ENCODE results near the gene TMEM192.
A peak's percentile ranks its signal among the peaks of the same experiment; 100 is the strongest.
"Not testable (repeated sequence)": the region's sequence is repeated elsewhere in the genome, so short reads cannot be mapped to it uniquely, and the experiment has no call there.

Gene TMEM192

GRCh38 chr4:165124488-165124887 is 11.8 kb upstream of the TMEM192 start:
- in situ Hi-C loops (cut with HindIII; ENCODE audit: low pct_unique_long_range_greater_than_20kb, low sequenced_read_pairs): no loop called here
- no peak for TF ChIP-seq JUND (IDR thresholded peaks at IDR 0.05; ENCODE audit: low read depth)
- DNase-seq (ENCODE audit: low read depth in 1 of 2, low spot score in 1 of 2): peak in 1 of 2 experiments; percentile 10

DNA sequence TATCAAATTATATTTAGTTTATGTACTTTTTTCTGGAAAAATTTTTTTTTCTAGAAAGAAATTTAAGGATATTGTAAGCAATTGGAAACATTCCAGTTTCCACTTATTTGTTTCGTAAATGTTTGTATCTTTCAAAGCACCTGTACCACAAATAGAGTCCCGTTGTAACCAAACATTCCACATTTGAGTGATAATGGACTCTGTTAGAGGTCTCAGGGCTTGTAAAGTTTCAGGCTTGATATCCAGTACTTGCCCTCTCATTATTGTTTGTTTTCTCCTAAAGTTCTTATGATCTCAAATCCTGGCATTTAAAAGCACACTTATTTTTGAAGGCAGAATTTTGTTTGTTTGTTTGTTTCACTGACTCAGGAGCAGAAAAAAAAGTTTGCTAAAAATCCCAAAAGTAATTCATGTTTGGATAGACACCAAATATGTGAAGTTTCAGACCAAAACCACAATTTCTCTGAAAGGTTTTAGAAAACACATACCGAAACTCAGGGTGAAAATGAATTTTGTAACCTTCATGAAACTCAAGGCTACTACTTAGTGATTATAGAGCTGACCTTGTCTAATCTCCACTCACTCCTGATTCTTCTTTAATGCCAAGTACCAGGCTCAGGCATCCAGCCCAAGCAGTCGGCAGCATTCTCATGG is 5.7 kb upstream of the TMEM192 start:
- TF ChIP-seq JUND (IDR thresholded peaks at IDR 0.05; ENCODE audit: low read depth): no peak
- in situ Hi-C loops (cut with HindIII; ENCODE audit: low pct_unique_long_range_greater_than_20kb, low sequenced_read_pairs): no loop called here
- DNase-seq (ENCODE audit: low read depth in 1 of 2, low spot score in 1 of 2): no peak

GRCh38 chr4:165115301-165115700 is 2.6 kb upstream of the TMEM192 start:
- in situ Hi-C loops (cut with HindIII; ENCODE audit: low pct_unique_long_range_greater_than_20kb, low sequenced_read_pairs): no loop called here
- TF ChIP-seq JUND (IDR thresholded peaks at IDR 0.05; ENCODE audit: low read depth): no peak
- DNase-seq (ENCODE audit: low read depth in 1 of 2, low spot score in 1 of 2): no peak

DNA sequence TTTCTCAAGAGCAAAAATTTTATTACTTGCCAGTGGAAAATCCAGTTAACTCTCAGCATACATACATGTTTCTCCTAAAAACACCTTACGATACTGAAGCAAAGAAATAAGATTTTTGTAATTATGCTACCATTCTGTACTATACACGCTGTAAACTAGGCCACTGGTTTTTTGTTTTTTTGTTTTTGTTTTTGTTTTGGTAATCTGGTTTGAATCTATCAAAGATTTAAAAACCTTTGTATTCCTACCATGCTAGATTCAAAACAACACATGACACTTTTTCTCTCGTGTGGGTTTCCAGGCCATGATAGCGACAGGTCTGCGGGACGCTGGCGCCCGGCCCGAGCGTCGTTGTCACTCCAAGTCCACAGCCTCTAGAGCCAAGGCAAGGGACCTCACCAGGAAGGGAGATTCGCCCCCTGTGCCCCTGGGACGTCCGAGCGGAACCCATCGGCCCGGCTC is 723 bp downstream of the TMEM192 start:
- in situ Hi-C loops (cut with HindIII; ENCODE audit: low pct_unique_long_range_greater_than_20kb, low sequenced_read_pairs): no loop called here
- peak in 1 of 2 experiments; percentile 21 for DNase-seq (ENCODE audit: low read depth in 1 of 2, low spot score in 1 of 2)
- no peak for TF ChIP-seq JUND (IDR thresholded peaks at IDR 0.05; ENCODE audit: low read depth)

- no peak for TF ChIP-seq JUND (IDR thresholded peaks at IDR 0.05; ENCODE audit: low read depth)
- in situ Hi-C loops (cut with HindIII; ENCODE audit: low pct_unique_long_range_greater_than_20kb, low sequenced_read_pairs): no loop called here
- DNase-seq (ENCODE audit: low read depth in 1 of 2, low spot score in 1 of 2): no peak
Measured at GRCh38 chr4:165106518-165106917, 6.1 kb downstream of the TMEM192 start.

- in situ Hi-C loops (cut with HindIII; ENCODE audit: low pct_unique_long_range_greater_than_20kb, low sequenced_read_pairs): no loop called here
- DNase-seq (ENCODE audit: low read depth in 1 of 2, low spot score in 1 of 2): no peak
- no peak for TF ChIP-seq JUND (IDR thresholded peaks at IDR 0.05; ENCODE audit: low read depth)
Measured at GRCh38 chr4:165101641-165102040, 11.0 kb downstream of the TMEM192 start.

DNA sequence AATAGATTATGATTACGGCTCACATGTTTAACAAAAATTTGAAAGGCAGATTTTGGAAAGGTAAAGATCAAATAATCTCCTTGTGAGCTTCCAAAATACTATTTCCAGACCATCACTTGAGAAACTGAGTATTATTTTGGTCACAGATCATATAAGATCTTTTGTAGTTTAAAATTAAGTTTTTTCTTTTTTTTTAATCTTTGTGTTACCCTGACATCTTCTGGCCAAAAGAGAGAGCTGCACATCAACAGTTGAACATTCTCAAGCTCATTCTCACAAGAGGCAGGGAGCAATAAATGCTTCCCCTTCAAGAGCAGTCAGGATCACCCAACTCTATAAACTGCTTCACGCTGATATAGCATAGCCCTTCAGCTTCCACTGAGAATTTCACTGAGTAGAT is 15.9 kb downstream of the TMEM192 start:
- in situ Hi-C loops (cut with HindIII; ENCODE audit: low pct_unique_long_range_greater_than_20kb, low sequenced_read_pairs): no loop called here
- peak in 1 of 2 experiments; percentile 13 for DNase-seq (ENCODE audit: low read depth in 1 of 2, low spot score in 1 of 2)
- TF ChIP-seq JUND (IDR thresholded peaks at IDR 0.05; ENCODE audit: low read depth): no peak

GRCh38 chr4:165095291-165095690 is 17.4 kb downstream of the TMEM192 start:
- peak in 1 of 2 experiments; percentile 72 for DNase-seq (ENCODE audit: low read depth in 1 of 2, low spot score in 1 of 2)
- no peak for TF ChIP-seq JUND (IDR thresholded peaks at IDR 0.05; ENCODE audit: low read depth)
- in situ Hi-C loops (cut with HindIII; ENCODE audit: low pct_unique_long_range_greater_than_20kb, low sequenced_read_pairs): no loop called here

- TF ChIP-seq JUND (IDR thresholded peaks at IDR 0.05; ENCODE audit: low read depth): no peak
- in situ Hi-C loops (cut with HindIII; ENCODE audit: low pct_unique_long_range_greater_than_20kb, low sequenced_read_pairs): no loop called here
- no peak for DNase-seq (ENCODE audit: low read depth in 1 of 2, low spot score in 1 of 2)
Measured at GRCh38 chr4:165094873-165095272, 17.8 kb downstream of the TMEM192 start.

DNA sequence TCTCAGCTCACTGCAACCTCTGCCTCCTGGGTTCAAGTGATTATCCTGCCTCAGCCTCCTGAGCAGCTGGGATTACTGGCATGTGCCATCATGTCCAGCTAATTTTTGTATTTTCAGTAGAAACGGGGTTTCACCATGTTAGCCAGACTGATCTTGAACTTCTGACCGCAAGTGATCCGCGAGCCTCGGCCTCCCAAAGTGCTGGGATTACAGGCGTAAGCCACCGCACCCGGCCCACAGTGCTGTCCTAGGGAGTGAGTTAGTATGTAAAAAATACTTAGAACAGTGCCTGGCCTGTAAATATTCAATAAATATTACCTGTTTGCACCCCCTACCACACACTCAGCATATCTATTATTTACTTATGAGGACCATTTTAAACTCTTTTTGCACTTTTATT is 20.5 kb downstream of the TMEM192 start:
- in situ Hi-C loops (cut with HindIII; ENCODE audit: low pct_unique_long_range_greater_than_20kb, low sequenced_read_pairs); DNase-seq (ENCODE audit: low read depth in 1 of 2, low spot score in 1 of 2): not testable (repeated sequence)

GRCh38 chr4:165088366-165088765 is 24.3 kb downstream of the TMEM192 start:
- no peak for DNase-seq (ENCODE audit: low read depth in 1 of 2, low spot score in 1 of 2)
- no peak for TF ChIP-seq JUND (IDR thresholded peaks at IDR 0.05; ENCODE audit: low read depth)
- in situ Hi-C loops (cut with HindIII; ENCODE audit: low pct_unique_long_range_greater_than_20kb, low sequenced_read_pairs): no loop called here

DNA sequence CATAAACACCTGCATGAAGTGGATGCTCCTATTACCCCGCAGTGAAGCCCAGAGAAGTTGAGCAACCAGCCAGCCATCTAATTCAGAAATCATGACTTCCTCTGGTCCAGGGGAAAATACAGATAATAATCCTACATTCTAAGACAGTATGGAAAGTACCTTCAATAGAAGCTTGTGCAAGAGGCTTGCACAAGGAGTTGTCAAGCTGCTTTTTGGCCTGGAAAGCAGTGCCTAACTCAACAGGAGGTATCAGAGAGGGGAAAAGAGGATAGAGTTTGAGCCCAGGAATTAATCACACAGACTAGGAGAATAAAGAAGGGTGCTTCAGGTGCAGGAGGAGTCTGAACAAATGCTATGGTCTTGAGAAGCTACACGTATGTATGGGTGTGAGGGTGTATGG is 26.7 kb downstream of the TMEM192 start:
- TF ChIP-seq JUND (IDR thresholded peaks at IDR 0.05; ENCODE audit: low read depth): no peak
- DNase-seq (ENCODE audit: low read depth in 1 of 2, low spot score in 1 of 2): no peak
- in situ Hi-C loops (cut with HindIII; ENCODE audit: low pct_unique_long_range_greater_than_20kb, low sequenced_read_pairs): no loop called here

- DNase-seq (ENCODE audit: low read depth in 1 of 2, low spot score in 1 of 2); in situ Hi-C loops (cut with HindIII; ENCODE audit: low pct_unique_long_range_greater_than_20kb, low sequenced_read_pairs): not testable (repeated sequence)
Measured at GRCh38 chr4:165084787-165085186, 27.9 kb downstream of the TMEM192 start.

DNA sequence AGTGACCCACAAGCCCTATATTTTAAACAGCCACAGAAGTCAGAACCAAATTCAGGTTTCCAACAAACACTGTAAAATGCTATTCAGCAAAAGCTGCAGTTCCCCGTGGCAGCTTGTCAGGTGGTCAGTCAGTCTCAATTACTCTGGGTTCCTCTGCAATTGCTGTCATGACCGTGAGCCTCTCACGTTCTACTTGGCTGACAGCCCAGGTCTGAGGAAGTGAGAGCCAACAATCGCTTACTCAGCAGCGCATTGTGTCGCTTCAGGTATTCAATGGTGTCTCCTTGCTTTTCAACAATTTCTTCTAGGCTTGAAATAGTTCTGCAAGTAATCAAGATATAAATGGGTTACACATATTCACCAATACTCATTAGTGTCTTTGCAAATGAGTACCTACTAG is 33.2 kb downstream of the TMEM192 start:
- in situ Hi-C loops (cut with HindIII; ENCODE audit: low pct_unique_long_range_greater_than_20kb, low sequenced_read_pairs): no loop called here
- no peak for DNase-seq (ENCODE audit: low read depth in 1 of 2, low spot score in 1 of 2)
- no peak for TF ChIP-seq JUND (IDR thresholded peaks at IDR 0.05; ENCODE audit: low read depth)
